T-helper 1 cell (primary cell): ENCODE data around the gene PIBF1.
A peak's percentile ranks its signal among the peaks of the same experiment; 100 is the strongest.
"Not testable (repeated sequence)": the region's sequence is repeated elsewhere in the genome, so short reads cannot be mapped to it uniquely, and the experiment has no call there.

ENCODE experiments used
- DNase-seq, 5 donors: peaks; one replicate each; pipeline ENCODE4 v3.0.0-alpha.2; 2012 to 2020
- total RNA-seq, 4 donors: gene quantifications; one replicate each; lab custom pipeline; 2026; lab: John Stamatoyannopoulos, UW

Gene PIBF1, protein sequence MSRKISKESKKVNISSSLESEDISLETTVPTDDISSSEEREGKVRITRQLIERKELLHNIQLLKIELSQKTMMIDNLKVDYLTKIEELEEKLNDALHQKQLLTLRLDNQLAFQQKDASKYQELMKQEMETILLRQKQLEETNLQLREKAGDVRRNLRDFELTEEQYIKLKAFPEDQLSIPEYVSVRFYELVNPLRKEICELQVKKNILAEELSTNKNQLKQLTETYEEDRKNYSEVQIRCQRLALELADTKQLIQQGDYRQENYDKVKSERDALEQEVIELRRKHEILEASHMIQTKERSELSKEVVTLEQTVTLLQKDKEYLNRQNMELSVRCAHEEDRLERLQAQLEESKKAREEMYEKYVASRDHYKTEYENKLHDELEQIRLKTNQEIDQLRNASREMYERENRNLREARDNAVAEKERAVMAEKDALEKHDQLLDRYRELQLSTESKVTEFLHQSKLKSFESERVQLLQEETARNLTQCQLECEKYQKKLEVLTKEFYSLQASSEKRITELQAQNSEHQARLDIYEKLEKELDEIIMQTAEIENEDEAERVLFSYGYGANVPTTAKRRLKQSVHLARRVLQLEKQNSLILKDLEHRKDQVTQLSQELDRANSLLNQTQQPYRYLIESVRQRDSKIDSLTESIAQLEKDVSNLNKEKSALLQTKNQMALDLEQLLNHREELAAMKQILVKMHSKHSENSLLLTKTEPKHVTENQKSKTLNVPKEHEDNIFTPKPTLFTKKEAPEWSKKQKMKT
- total RNA-seq = 40.9 to 75.6 (median 65.8) reads per million in 4 donors

DNA sequence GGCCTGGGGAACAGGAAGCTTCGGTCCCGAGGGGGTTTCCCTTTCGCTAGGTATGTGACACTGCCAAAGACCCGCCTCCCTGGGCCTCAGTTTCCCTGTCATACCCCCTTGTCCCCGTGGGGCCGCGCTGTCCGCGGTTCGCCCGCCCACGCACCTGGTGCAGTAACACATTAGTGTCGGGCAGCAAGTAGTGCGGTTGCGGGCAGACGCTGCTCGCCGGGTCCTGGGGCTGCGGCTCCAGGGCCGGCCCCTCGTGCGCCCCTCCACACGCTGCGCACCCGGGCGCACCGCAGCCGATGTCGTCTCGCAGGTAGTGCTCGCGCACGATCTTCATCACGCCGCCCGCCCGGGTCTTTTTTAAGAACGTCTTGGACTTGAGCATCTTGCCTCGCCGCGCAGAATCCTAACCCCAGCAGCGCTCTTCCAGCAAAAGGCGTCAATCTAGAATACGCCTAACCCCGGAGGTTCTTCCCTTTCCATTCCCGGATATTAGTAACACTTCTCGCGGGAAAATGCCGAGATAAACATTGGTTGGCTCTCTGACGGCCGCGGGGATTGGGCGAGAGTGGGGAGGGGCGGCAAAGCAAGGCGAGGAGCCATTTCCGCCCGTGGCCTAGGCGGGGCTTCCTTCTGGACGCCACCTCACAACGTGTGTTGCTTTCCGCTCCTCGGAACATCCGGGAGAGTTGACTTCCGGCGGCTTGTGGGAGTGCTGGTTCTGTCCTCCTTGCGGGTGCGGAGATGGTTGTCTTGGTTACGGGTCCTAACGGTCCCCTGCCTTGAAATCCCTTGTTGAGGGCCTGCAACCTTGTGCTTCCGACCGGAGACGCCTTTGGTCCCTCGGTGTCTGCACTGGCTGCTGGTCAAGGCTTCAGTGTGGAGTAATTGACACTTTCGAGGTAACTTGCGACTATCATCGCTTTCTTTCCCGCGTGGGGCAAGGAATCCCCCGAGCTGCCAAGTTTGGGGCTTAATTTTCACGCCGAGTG lies at the start of gene PIBF1, which contains the start of gene DIS3:
Gene PIBF1 (plus strand): TSS at position 683 of the 989 bp plus-strand sequence. CDS start 1,337 bp downstream, outside the sequence.
Gene DIS3 (minus strand): TSS at position 450 of the 989 bp plus-strand sequence. CDS start 68 bp downstream, at position 382.
- DNase-seq = peak; percentile 91 to 98 (median 95)

DNA sequence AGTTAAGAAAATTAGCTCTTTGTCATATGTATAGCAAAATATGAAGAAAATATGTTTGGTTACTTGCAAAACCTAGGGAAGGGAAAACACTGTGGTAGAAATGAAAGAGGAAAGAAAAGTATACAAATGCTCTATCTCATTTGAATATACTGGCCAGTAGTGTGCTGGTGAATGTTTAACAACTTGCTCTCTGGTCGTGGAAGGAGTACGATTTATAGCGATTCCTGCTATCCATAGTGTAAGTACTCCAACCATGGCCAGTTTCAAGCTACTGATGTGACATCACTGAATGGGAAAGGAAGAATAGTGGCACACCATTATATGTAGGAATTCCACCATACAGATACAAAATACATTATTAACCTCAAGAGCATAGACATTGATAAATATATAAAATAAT lies 44.9 kb upstream of the PIBF1 start:
- DNase-seq = no peak

DNA sequence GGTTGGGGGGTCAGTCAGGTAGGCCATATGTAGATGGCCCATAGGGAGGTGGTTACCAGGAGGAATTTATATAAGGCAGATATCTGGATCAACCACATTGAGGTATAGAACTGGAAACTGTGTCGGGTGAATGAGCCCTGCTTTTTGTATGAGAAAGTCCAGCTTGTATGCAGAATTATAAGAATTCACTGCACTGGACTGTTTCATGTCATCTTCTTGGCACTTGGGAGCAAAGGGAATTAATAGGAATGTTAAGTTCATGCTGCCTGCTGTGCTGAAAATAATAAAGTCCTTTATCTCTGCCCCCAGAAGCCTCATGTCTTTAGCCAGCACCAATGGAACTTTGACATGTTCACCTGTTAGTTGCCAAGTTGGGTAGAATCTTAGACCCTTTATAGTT lies 41.9 kb upstream of the PIBF1 start:
- DNase-seq = no peak

DNA sequence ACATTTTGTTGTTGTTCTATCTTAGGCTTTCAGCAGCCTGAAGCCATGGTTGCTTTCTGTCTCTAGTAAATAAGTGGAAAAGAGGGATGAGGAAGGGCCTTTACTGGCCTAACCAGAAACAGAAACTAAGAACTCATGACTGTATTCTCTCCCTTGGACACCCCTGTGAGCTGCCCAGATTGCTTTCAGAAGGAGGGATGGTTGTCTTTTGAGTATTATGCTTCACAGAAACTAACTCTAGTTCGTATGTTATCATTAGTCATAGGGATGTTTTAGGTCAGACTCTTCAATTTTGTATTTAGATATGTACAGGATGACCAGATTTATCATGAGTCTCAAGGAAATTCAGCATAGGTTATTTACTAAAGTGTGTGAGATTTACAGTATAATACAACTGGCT lies 36.7 kb upstream of the PIBF1 start:
- DNase-seq = peak in 1 of 5 donors; percentile 17

DNA sequence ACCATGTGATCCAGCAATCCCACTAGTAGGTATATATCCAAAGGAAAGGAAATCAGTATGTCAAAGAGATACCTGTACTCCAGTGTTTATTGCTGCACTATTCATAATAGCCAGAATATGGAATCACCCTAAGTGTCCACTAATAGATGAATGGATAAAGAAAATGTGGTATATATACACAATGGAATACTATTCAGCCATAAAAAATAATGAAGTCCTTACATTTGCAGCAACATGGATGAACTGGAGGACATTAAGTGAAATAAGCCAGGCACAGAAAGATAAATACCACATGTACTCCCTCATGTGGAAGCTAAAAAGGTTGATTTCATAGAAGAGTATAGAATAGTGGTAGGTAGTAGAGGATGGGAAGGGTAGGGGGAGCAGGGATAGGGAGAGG lies 30.7 kb upstream of the PIBF1 start:
- no peak for DNase-seq

DNA sequence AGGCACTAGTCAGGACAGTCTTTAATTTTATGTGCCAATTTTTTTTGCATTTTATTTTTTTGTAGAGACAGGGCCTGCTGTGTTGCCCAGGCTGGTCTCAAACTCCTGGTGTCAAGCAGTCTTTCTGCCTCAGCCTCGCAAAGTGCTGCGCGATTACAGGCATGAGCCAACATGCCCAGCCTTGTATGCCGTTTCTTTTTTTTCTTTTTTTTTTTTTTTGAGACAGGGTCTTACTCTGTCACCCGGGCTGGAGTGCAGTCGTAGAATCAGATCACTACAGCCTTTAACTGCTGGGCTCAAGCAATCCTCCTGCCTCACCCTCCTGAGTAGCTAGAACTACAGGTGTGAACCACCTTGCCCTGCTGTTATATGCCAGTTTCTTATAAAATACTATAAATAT lies 27.8 kb upstream of the PIBF1 start:
- DNase-seq = no peak

DNA sequence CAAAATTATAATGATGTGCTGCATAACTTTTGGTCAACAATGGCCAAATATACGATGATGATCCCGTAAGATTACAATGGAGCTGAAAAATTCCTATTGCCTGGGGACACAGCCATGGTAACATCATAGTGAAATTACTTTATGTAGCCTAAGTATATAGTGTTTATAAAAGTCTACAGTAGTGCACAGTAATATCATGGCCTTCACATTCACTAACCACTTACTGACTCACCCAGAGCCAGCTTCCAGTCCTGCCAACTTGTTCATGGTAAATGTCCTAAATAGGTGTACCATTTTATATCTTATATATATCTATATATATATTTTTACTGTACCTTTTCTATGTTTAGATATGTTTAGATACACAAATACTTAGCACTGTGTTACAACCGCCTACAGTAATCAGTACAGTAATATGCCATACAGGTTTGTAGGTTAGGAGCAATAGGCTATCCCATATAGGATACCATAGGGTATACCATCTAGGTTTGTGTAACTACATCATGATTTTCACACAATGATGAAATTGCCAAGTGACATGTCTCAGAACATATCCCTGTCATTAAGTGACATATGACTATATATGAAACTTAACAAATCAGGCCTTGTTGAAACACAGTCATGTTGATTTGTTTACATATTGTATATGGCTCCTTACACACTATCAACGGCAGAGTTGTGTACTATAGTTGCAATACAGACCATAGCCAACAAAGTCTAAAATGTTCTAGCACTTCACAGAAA lies 24.0 kb upstream of the PIBF1 start:
- DNase-seq = no peak

DNA sequence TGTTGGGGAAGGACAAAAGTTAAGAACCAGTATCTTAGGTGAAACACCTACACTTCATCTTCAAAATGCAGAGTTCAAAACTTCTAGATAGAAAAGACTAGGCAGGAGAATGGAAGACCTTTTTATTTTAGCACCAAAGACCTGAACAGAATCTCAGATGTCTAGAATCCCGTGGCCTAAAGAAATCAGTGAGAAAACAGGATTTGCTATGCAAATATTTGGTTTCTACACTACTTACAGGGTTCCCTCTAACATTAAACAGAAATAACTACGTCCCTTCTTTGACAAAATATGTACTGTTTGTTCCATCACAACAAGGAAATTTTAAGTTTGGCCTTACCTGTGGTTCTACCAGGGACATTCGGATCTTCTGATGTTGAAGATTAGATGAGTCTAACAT lies 21.7 kb upstream of the PIBF1 start:
- no peak for DNase-seq

DNA sequence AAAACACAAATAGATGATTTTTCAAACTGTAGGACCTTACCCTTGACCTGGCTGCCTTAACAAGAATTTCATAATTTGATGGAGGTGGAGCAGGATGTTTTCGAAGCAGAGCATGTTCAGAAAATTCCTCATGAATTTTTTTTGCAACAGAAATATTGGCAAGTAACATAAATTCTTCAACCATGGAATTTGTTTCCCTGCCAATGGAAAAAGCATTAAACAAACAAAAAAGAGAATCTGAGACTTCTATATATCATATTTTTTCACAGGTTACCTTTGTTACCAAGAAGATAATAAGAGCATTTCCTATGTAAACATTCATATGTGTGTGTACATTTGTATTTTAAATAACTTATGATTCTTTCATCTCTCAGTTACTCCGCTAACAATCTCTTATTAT lies 18.5 kb upstream of the PIBF1 start:
- no peak for DNase-seq

DNA sequence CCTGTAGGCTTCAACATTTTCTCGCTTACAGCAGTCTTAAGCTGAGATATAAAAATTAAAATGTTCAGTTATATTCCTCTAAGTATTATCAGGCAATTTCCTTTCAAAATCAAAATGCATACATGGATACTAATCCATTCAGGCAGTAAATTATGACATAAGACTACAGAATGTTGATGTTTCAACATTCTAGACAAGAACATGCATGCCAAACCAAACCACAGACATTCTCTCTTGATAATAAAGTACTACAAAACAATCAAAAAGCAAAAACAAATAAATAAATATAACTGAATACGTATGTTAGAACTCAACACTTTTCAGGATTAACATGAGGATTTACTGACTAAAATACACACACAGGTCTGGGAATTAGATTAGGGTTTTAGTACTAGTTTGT lies 7.9 kb upstream of the PIBF1 start:
- no peak for DNase-seq

DNA sequence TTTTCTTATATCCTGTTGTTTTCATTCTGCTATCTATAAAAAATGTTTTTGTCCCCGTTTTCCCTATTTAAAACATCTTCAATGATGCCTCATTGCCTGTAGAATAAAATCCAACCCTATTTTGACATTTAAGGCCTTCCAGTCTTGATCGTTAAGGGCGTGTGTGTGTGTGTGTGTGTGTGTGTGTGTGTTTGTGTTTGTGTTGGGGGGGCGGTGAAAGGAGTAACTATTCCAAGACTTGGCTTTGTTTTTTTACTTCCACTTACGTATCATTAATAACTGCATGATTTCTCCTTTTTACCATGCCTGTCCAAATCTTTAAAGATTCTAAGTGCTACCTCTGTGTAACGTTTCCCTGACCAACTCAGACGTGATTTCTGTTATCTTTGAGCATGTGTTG lies 784 bp downstream of the PIBF1 start:
- peak in 1 of 5 donors; percentile 5 for DNase-seq

DNA sequence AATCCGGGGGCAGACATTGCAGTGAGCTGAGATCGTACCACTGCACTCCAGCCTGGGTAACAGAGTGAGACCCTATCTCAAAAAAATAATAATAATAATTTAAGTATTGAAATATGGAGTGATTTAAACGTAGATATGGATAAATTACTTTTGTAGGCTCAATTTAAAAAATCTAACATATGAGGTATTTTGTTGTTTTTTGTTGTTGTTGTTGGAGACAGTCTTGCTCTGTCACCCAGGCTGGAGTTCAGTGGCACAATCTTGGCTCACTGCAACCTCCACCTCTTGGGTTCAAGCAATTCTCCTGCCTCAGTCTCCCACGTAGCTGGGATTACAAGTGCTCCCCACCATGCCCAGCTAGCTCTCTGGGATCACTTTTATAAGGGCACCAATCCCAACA lies 2.7 kb downstream of the PIBF1 start:
- not testable (repeated sequence) for DNase-seq

DNA sequence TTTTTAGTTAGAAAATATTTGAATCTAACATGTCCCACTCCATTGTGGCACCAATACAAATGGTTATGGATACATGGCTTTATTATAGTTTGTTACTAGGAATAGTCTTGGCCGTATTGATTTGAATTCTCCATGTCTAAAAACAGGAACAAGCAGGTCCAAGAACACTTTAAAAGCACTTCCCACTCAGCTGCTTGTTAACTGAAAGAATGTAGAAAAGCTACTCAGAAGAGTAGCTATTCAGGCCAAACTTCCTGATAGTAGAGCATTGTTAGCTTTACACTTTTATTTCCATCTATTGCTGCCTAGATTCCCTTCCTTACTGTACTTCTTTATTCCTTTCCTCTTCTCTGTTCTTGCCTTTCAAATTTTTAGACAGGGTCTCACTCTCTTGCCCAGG lies 6.9 kb downstream of the PIBF1 start:
- no peak for DNase-seq

DNA sequence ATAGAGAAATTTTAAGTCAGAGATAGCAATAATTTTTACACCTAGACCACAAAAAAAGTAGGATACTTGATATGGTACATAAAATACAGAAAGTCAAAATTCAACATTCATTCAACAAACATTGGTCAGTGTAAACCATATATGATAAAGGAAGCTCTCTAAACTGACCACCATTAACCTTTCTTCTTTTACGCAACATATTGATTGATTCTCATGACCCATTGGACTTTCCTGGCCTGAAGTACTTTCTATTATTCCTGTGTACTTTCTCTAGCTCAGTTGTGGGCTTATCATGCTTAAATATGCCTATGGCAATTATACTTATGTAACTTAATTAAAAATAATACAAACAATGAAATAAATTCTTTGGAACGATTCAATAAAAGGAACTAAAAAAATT lies 10.7 kb downstream of the PIBF1 start:
- DNase-seq = no peak

DNA sequence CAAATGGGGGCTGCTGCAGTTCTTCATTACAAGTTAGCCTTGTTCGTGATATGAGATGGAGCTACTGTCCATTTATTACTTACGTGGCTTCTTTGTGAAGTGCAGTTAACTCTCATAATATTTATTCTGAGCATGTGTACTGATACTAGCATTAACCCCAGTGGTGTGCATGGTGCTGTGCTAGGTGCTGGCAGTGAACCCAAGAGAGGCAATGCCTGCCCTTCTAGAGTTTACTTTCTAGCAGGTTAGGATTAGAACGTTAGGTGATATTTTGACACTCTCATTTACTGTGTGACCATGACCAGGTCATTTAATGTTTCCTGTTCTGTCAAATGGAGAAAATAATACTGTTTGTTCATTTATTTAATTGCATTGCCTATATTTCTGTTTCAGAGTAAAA lies 16.9 kb downstream of the PIBF1 start:
- DNase-seq = no peak

DNA sequence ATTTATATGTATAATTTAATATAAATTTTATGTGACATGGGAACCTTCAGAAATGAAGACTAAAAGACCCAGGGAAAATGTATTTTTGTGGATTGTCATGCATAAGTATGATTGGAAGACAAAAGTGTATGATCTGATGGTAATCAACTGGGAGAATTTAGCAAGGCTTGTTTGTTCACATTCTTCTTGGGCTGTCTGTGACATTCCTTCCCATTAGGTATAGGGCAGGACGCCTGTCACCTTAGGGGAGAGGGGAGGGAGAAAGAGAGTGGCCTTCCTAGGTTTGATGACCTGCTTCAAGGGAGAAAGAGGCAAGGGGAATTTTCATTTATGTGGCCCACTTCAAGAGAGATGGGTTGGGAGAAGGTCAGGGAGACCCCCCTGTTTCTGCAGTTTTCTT lies 22.4 kb downstream of the PIBF1 start:
- DNase-seq = no peak

DNA sequence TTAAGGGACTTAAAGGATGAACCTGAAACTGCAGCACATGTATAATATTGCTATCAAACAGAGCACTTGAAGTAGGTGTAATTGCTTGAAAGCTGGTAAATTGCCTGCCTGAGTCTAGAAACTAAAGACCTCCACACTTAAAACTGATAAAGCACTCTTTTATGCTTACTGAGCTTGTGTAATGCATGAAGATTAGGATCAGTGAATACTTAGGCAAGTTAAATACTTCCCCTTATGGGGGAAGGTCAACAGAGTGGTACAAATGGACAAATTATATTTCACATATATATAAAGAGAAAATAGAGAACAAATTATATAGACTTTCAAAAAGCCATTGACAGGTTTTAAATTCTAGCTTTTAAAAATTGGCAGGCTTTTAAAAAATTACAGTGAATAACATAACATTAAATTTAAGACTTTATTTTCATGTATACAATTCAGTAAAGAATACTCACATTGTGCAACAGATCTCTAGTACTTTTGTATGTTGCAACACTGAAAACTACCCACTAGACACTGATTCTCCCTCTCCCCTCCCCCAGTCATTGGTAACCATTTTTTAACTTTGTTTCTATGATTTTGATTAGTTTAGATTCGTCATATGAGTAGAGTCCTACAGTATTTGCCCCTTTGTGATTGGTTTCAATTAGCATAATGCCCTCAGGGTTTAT lies 23.9 kb downstream of the PIBF1 start:
- DNase-seq = no peak

DNA sequence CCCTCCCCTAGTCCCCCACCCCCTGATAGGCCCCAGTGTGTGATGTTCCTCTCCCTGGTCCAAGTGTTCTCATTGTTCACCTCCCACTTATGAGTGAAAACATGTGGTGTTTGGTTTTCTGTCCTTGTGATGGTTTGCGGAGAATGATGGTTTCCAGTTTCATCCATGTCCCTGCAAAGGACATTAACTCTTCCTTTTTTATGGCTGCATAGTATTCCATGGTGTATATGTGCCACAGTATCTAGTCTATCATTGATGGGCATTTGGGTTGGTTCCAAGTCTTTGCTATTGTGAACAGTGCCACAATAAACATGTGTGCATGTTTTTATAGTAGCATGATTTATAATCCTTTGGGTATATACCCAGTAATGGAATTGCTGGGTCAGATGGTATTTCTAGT lies 24.6 kb downstream of the PIBF1 start:
- DNase-seq = not testable (repeated sequence)

DNA sequence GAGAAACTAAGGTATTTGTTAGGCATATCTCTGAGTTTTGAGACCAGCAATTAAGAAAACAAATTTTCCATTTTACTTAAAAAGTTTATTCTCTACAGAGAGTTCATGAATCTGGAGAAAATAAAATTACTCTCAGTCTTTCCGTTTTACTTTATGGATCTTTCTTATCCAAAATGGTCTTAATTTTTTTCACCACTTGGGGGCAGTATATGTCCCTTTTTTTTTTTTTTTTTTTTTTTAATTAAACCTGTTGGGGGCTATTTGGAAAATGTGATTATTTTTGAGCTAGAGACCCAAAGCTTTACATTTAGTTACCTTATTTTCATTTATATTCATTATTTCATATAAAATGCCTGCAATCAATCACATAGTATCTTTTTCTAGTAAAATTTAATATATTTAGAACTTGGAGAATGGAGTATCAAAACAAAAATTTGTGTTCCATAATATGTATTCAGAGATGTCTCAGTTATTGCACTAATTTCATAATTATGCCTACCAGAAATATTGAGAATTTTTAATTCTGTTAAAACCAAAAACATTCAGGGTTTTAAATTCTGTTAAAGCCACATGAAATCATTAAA lies 27.1 kb downstream of the PIBF1 start:
- peak in 1 of 5 donors; percentile 3 for DNase-seq

DNA sequence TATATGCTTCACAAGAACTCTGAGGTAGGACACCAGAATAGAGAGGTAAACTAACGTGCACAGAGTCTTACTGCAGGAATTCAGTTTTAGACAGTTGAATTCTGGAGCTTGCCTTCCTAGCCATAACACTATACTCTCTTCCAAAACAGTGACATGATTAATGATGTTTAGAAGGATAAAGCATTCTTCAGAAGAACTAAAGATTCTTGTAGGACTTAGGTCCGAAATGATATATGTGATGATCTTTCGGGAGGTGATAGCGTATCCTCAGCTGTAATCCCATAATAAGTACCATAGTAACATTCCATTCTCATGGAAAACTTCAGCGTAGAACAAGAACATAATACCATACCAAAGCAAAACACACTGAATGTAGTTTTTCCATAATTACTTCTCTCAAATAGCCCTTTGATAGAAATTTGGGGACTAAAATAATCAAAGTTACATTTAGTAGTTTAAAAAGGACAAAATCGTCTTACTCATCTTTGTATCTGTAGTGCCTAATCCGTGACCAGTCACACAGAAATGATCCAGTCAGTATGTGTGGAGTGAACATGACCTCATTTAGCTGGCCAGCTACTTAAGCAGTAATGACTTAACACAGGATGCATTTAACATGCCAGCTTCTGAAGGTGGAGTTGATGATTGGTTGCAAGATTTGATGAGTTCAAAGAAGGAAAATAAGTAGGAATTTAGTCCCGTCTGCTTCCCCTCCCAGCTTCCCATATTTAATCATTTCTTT lies 38.4 kb downstream of the PIBF1 start:
- no peak for DNase-seq
